GM12891 (cell line): Measurements from ENCODE around the gene POLR1A.

ENCODE experiments used
- POLR2A ChIP-seq: IDR thresholded peaks from 2 replicates; pipeline ENCODE4 v1.6.1; 2011; ENCODE audit warnings: low read depth, low read length, control low read depth
- POLR2AphosphoS5 ChIP-seq: IDR thresholded peaks from 2 replicates; pipeline ENCODE4 v1.6.1; 2011; ENCODE audit warnings: low read depth, low read length, control low read depth
- SPI1 ChIP-seq: IDR thresholded peaks from 2 replicates; pipeline ENCODE4 v1.6.1; 2011; ENCODE audit warnings: low read depth, low read length, control low read depth
- TAF1 ChIP-seq: IDR thresholded peaks from 2 replicates; pipeline ENCODE4 v1.6.1; 2011; ENCODE audit warnings: low read depth, low read length, control low read depth

DNA sequence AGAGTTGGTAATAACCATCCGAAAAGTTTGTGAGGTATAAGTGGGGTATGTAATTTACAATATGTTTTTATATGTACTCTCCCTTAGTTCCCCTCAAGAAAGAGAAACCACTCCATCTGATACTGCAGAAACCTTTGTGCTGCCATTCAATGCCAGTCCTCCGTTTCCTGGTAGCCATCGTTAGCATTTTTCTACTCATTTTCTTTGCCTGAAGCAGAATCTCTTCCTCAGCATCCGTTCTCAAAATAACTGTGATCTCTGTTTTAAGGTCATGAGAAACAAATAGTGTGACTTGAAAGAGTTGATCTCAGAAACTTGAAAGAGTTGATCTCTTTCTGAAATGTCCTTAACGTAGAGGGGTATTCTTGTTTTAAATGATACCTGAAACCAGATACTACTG lies 1.3 kb upstream of the POLR1A start:
- no peak for TF ChIP-seq POLR2A
- no peak for TF ChIP-seq POLR2AphosphoS5
- no peak for TF ChIP-seq TAF1
- no peak for TF ChIP-seq SPI1
